ENCODE data around the gene EVX2. TPM values are rescaled to one million over a fixed set of nuclear protein-coding genes. Genes with fewer than 3 reads are reported as not detected.

Gene EVX2
- polyA plus RNA-seq, 1 of the 3 experiments (the other 2 are of a cell fraction) = not detected

DNA sequence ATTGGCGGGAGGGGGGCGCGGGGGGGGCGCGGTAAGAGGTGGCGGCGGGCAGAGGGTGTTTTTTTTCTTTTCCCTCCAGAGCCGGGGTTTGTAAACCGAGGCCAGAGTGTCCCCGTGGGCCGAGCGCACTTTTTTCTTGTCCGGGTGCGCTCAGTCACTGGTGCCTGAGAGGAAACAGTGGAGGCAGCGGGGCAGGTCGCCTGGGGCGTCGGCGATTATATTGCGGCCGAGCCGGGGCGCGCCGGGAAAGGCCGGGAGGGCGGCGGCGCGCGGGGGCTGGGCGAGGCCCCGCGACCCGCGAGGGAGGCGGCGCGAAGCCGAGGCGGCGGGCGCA lies 46.0 kb upstream of the EVX2 start:
- ChIA-PET CTCF (interaction anchor here (1.0 to 26.1 kb wide), 8 partner anchors 8 to 1019 kb away, joined by 3 to 1047 read pairs (median 7); no protein-coding TSS in a partner anchor), POLR2A (interaction anchor here (0.9 to 6.3 kb wide), 7 partner anchors 7 to 700 kb away, joined by 3 to 45 read pairs (median 14); partner anchors contain the start of gene HOXD9)
- H3K9me3 ChIP-seq = no peaks in the 10 kb centered on the region
- H3K79me2 ChIP-seq (ENCODE audit: insufficient read depth) = peaks cover 10% of the 10 kb centered on the region
- peak overlapping the region; percentile 61; the same call in 1 of the 2 replicates for H3K9ac ChIP-seq
- no peaks in the 10 kb centered on the region for H3K36me3 ChIP-seq (replicated peaks in 1 of 2; ENCODE audit: control insufficient read depth in 1 of 2, insufficient read depth in 2 of 2, low read length in 1 of 2)
- TF ChIP-seq ELF1 (IDR thresholded peaks at IDR 0.05) (no peak), FOSL2 (IDR thresholded peaks at IDR 0.05; ENCODE audit: borderline replicate concordance, low read depth) (no peak), TEAD4 (IDR thresholded peaks at IDR 0.05; ENCODE audit: borderline replicate concordance, insufficient read depth) (no peak), TCF12 (IDR thresholded peaks at IDR 0.05) (no peak), JUND (IDR thresholded peaks at IDR 0.05) (no peak), GATA2 (CRISPR knock-in tag; IDR thresholded peaks at IDR 0.05) (no peak), TAF1 (IDR thresholded peaks at IDR 0.05; ENCODE audit: borderline replicate concordance, low read depth, low read length) (no peak), FOXM1 (IDR thresholded peaks at IDR 0.05; ENCODE audit: low read depth) (no peak), RFX5 (IDR thresholded peaks at IDR 0.05; ENCODE audit: low read length) (no peak), EP300 (IDR thresholded peaks at IDR 0.05; ENCODE audit: borderline replicate concordance in 1 of 2, low read depth in 1 of 2, low read length in 1 of 2) (no peak), SIN3A (IDR thresholded peaks at IDR 0.05; ENCODE audit: borderline replicate concordance, low read depth, low read length) (no peak), MXI1 (IDR thresholded peaks at IDR 0.05; ENCODE audit: low read depth, low read length) (no peak)
- TF ChIP-seq, protein P1, sequence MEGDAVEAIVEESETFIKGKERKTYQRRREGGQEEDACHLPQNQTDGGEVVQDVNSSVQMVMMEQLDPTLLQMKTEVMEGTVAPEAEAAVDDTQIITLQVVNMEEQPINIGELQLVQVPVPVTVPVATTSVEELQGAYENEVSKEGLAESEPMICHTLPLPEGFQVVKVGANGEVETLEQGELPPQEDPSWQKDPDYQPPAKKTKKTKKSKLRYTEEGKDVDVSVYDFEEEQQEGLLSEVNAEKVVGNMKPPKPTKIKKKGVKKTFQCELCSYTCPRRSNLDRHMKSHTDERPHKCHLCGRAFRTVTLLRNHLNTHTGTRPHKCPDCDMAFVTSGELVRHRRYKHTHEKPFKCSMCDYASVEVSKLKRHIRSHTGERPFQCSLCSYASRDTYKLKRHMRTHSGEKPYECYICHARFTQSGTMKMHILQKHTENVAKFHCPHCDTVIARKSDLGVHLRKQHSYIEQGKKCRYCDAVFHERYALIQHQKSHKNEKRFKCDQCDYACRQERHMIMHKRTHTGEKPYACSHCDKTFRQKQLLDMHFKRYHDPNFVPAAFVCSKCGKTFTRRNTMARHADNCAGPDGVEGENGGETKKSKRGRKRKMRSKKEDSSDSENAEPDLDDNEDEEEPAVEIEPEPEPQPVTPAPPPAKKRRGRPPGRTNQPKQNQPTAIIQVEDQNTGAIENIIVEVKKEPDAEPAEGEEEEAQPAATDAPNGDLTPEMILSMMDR (IDR thresholded peaks at IDR 0.05) = no peak
- TF ChIP-seq, protein P2, sequence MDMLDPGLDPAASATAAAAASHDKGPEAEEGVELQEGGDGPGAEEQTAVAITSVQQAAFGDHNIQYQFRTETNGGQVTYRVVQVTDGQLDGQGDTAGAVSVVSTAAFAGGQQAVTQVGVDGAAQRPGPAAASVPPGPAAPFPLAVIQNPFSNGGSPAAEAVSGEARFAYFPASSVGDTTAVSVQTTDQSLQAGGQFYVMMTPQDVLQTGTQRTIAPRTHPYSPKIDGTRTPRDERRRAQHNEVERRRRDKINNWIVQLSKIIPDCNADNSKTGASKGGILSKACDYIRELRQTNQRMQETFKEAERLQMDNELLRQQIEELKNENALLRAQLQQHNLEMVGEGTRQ (IDR thresholded peaks at IDR 0.05; ENCODE audit: borderline replicate concordance, low read depth, low read length) = no peak
- TF ChIP-seq, protein P3, sequence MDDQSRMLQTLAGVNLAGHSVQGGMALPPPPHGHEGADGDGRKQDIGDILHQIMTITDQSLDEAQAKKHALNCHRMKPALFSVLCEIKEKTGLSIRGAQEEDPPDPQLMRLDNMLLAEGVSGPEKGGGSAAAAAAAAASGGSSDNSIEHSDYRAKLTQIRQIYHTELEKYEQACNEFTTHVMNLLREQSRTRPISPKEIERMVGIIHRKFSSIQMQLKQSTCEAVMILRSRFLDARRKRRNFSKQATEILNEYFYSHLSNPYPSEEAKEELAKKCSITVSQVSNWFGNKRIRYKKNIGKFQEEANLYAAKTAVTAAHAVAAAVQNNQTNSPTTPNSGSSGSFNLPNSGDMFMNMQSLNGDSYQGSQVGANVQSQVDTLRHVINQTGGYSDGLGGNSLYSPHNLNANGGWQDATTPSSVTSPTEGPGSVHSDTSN (IDR thresholded peaks at IDR 0.05) = no peak
- TF ChIP-seq, protein P4, sequence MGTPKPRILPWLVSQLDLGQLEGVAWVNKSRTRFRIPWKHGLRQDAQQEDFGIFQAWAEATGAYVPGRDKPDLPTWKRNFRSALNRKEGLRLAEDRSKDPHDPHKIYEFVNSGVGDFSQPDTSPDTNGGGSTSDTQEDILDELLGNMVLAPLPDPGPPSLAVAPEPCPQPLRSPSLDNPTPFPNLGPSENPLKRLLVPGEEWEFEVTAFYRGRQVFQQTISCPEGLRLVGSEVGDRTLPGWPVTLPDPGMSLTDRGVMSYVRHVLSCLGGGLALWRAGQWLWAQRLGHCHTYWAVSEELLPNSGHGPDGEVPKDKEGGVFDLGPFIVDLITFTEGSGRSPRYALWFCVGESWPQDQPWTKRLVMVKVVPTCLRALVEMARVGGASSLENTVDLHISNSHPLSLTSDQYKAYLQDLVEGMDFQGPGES (IDR thresholded peaks at IDR 0.05; ENCODE audit: low read depth, low read length) = no peak
- peaks cover 19% of the 10 kb centered on the region for H3F3A ChIP-seq (replicated peaks; ENCODE audit: insufficient read depth)
- peak overlapping the region; percentile 62 to 63 for H3K27ac ChIP-seq (ENCODE audit: low read depth in 2 of 2, low read length in 1 of 2)
- no peaks in the 10 kb centered on the region for H3K9me2 ChIP-seq
- WGBS (ENCODE audit: low lambda C conversion rate) = 19% methylated on average over 27 of the region's 43 CpGs
- no peaks in the 10 kb centered on the region for H4K20me1 ChIP-seq (ENCODE audit: insufficient read depth)
- peak overlapping the region; percentile 85; the same call in 1 of the 2 replicates for H3K4me2 ChIP-seq
- H2AFZ ChIP-seq (ENCODE audit: low read depth) = peak overlapping the region; percentile 29; the same call in 1 of the 2 replicates
- H3K27me3 ChIP-seq (ENCODE audit: insufficient read depth) = no peaks in the 10 kb centered on the region
- peak overlapping the region; percentile 69 for H3K4me3 ChIP-seq (ENCODE audit: low read depth in 2 of 2, low read length in 1 of 2)
- no peak for DNase-seq
- H3K4me1 ChIP-seq (ENCODE audit: control insufficient read depth in 1 of 2, insufficient read depth in 2 of 2, low read depth in 1 of 2, low read length in 1 of 2) = peaks cover 24 to 32% of the 10 kb centered on the region in 2 experiments
